Measurements from ENCODE around the gene ACTL9.

ACTL9 gene

GRCh38 chr19:8665468-8666213 is 33.0 kb downstream of the ACTL9 start:
- Histone ChIP-seq H3K4me1 (no peaks in the 10 kb centered on the region), H3K4me3 (ENCODE audit: low read depth, low read length) (no peak overlapping the region), H3K36me3 (no peaks in the 10 kb centered on the region), H3K27me3 (no peaks in the 10 kb centered on the region), H3K9me3 (no peaks in the 10 kb centered on the region)
- TF ChIP-seq, protein P1, sequence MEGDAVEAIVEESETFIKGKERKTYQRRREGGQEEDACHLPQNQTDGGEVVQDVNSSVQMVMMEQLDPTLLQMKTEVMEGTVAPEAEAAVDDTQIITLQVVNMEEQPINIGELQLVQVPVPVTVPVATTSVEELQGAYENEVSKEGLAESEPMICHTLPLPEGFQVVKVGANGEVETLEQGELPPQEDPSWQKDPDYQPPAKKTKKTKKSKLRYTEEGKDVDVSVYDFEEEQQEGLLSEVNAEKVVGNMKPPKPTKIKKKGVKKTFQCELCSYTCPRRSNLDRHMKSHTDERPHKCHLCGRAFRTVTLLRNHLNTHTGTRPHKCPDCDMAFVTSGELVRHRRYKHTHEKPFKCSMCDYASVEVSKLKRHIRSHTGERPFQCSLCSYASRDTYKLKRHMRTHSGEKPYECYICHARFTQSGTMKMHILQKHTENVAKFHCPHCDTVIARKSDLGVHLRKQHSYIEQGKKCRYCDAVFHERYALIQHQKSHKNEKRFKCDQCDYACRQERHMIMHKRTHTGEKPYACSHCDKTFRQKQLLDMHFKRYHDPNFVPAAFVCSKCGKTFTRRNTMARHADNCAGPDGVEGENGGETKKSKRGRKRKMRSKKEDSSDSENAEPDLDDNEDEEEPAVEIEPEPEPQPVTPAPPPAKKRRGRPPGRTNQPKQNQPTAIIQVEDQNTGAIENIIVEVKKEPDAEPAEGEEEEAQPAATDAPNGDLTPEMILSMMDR (IDR thresholded peaks at IDR 0.05; ENCODE audit: low read depth, low read length) = no peak
- DNase-seq = no peak

DNA sequence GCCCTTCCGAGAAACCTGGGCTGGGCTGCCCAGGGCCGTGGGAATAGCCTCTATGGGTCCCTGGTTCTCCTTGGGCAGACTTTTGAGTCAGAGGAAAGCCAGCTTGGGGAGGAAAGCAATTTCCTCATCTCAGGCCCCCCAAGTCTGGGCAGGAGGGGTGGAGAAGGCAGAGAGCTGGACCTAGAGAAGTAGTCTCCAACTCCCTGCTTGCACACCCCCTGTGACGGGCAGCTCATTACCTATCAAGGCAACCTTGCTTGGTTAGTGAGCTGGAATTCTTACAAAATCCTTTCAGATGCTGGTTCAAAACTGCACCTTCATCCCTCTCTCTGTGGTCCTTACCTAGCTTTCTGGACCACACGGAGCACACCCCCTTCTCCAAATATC is 33.9 kb downstream of the ACTL9 start:
- Histone ChIP-seq H3K27me3 (no peaks in the 10 kb centered on the region), H3K36me3 (no peaks in the 10 kb centered on the region), H3K4me1 (no peaks in the 10 kb centered on the region), H3K4me3 (ENCODE audit: low read depth, low read length) (no peak overlapping the region), H3K9me3 (no peaks in the 10 kb centered on the region)
- DNase-seq = no peak
- TF ChIP-seq, protein P1 (IDR thresholded peaks at IDR 0.05; ENCODE audit: low read depth, low read length) = no peak

DNA sequence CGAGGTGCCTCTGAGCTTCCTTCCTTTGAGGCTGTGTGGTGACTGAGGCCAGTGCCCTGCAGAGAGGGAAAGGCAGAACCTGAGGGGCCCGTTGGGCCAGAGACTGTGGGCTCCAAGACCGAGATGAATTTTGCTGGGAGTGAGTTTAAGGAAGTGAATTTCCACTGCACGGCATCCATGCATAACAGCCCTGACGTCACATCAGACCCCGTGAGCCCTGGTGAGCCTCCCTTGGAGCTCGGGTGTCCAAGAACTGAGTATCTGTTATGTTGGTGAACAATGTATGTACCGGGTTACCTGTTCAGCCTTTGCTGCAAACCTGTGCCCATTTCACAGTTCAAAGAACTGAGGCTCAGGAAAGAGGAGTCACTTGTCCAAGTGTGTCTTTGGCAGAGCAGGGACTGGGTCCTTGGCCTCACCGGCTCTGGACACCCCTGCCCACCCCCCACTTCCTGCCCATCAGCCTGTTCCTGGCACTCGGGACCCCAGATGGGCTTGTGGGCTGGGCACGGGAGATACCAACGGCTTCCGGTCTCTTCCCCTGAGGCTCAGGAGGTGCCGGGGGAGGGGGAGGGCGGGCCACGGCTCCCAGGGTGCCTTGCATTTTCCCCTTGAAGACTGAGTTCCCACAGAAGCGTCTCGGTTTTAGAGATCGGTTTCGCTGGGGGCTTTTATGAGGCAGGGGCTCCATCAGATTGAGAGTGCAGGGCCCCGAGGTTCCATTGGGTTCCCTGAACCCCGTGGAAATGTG is 34.5 kb downstream of the ACTL9 start:
- Histone ChIP-seq H3K4me1 (no peaks in the 10 kb centered on the region), H3K9me3 (no peaks in the 10 kb centered on the region), H3K36me3 (no peaks in the 10 kb centered on the region), H3K27me3 (no peaks in the 10 kb centered on the region), H3K4me3 (ENCODE audit: low read depth, low read length) (no peak overlapping the region)
- no peak for DNase-seq
- TF ChIP-seq, protein P1 (IDR thresholded peaks at IDR 0.05; ENCODE audit: low read depth, low read length) = no peak

- no peaks in the 10 kb centered on the region for H3K27me3 ChIP-seq
- H3K4me1 ChIP-seq = no peaks in the 10 kb centered on the region
- no peaks in the 10 kb centered on the region for H3K9me3 ChIP-seq
- no peaks in the 10 kb centered on the region for H3K36me3 ChIP-seq
- no peak for DNase-seq
- H3K4me3 ChIP-seq (ENCODE audit: low read depth, low read length) = no peak overlapping the region
- TF ChIP-seq, protein P1 (IDR thresholded peaks at IDR 0.05; ENCODE audit: low read depth, low read length) = no peak
These were observed 36.3 kb downstream of the ACTL9 start for GRCh38 chr19:8662263-8662662.

DNA sequence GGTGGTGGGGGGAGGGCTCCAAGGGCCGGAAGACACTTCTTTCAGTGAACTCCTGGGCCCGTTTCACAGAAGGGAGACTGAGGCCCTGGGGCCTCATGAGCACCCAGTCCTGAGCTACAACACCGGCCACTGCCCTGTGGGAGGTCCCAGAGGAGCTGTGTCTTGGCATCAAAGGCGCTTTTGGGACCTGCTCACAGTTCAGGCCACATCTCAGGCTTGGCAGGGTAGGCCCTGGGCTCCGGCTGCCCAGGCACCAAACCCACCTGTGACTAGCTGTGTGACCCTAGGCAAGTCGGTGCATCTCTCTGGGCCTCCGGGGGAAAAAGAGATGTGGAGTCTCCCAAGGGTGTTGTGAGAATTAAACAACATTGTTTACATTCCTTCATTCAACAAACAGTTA is 38.7 kb downstream of the ACTL9 start:
- TF ChIP-seq, protein P1 (IDR thresholded peaks at IDR 0.05; ENCODE audit: low read depth, low read length) = no peak
- no peak for DNase-seq
- Histone ChIP-seq H3K36me3 (no peaks in the 10 kb centered on the region), H3K27me3 (no peaks in the 10 kb centered on the region), H3K4me1 (no peaks in the 10 kb centered on the region), H3K9me3 (no peaks in the 10 kb centered on the region), H3K4me3 (ENCODE audit: low read depth, low read length) (no peak overlapping the region)

- Histone ChIP-seq H3K36me3 (no peaks in the 10 kb centered on the region), H3K27me3 (no peaks in the 10 kb centered on the region), H3K4me3 (ENCODE audit: low read depth, low read length) (no peak overlapping the region), H3K9me3 (no peaks in the 10 kb centered on the region), H3K4me1 (no peaks in the 10 kb centered on the region)
- TF ChIP-seq, protein P1 (IDR thresholded peaks at IDR 0.05; ENCODE audit: low read depth, low read length) = no peak
- DNase-seq = no peak
These were observed 40.7 kb downstream of the ACTL9 start for GRCh38 chr19:8657869-8658268.
